K562 (cell line): ENCODE results near the gene RALGAPA2. TPM values are rescaled to one million over a fixed set of nuclear protein-coding genes. Genes with fewer than 3 reads are reported as not detected.

Source experiments
- ATAC-seq: fragments of 200-7000 bp; cut with Tn5 transposase; 3 replicates; pipeline ENCODE4 v1.9.1; 2020; ENCODE audit warnings: moderate library complexity
- BruUV-seq: library from RNA; stranded (reverse); fragments of 400-500 nt; replicated peaks from 2 replicates; lab custom pipeline; 2021; lab: Mats Ljungman, UMichigan
- CTCF ChIA-PET: fragments of 300-600 bp; formaldehyde crosslinking; extraction: SDS; loops from one replicate; lab custom pipeline; 2021; ENCODE audit warnings: low intra/inter-chr PET ratio; lab: Yijun Ruan, JAX
- POLR2A ChIA-PET: fragments of 300-600, 350-650 bp; sonication (Branson Sonifier 250); formaldehyde crosslinking; extraction: SDS; loops from one replicate; lab custom pipeline; 2021; ENCODE audit warnings: antibody characterized with exemption, inconsistent platforms; lab: Yijun Ruan, JAX
- DNase-seq, 4 experiments: peaks; one replicate each; pipeline versions ENCODE4 v3.0.0 to v3.0.0-alpha.2; 2011 to 2018; ENCODE audit warnings: low spot score in 3 of 4, mixed read lengths in 3 of 4; ENCODE audit errors: extremely low read depth in 1 of 4
- FAIRE-seq: peaks from 2 replicates; lab custom pipeline; 2011; peaks lifted over from hg19 to GRCh38; lab: Jason Lieb, UNC
- H2AFZ ChIP-seq: 2 replicates; pipeline ENCODE4 v1.6.0; 2011; ENCODE audit warnings: low read depth, low read length, control low read depth, inconsistent platforms
- H3K27ac ChIP-seq: fragments of 200-600 bp; 3 replicates; pipeline ENCODE4 v1.8.0; 2011; ENCODE audit warnings: low read depth, mild to moderate bottlenecking, control low read depth, inconsistent platforms, low read length, moderate library complexity, mixed read lengths; ENCODE audit errors: extremely low read depth
- H3K27me3 ChIP-seq, 2 experiments: fragments of 300-600 bp in 1 of 2; 2 replicates in 1 of 2; 3 replicates in 1 of 2; pipeline versions ENCODE4 v1.6.0 to v1.8.0; 2011; ENCODE audit warnings: inconsistent platforms in 2 of 2, low read length in 2 of 2, mild to moderate bottlenecking in 1 of 2, mixed read lengths in 1 of 2, moderate library complexity in 1 of 2; ENCODE audit not compliant: control insufficient read depth in 2 of 2, insufficient read depth in 2 of 2
- H3K36me3 ChIP-seq: fragments of 300-600 bp; 3 replicates; pipeline ENCODE4 v1.8.0; 2011; ENCODE audit warnings: mild to moderate bottlenecking, low read length, inconsistent platforms; ENCODE audit not compliant: control insufficient read depth, insufficient read depth
- H3K4me1 ChIP-seq, 2 experiments: fragments of 200-600 bp in 1 of 2; replicated peaks in 1 of 2; 2 replicates in 1 of 2; 3 replicates in 1 of 2; pipeline versions ENCODE4 v1.5.1 to v1.8.0; 2011; ENCODE audit warnings: inconsistent platforms in 2 of 2, low read length in 2 of 2, mild to moderate bottlenecking in 1 of 2, mixed read lengths in 1 of 2, moderate library complexity in 1 of 2; ENCODE audit not compliant: control insufficient read depth in 2 of 2, insufficient read depth in 2 of 2
- H3K4me2 ChIP-seq: 2 replicates; pipeline ENCODE4 v1.6.1; 2011; ENCODE audit warnings: low read length, control low read depth, inconsistent platforms, mixed read lengths; ENCODE audit not compliant: insufficient read depth
- H3K4me3 ChIP-seq: fragments of 200-600 bp; sonication (generic), shearing (Covaris generic); 2 replicates; pipeline ENCODE4 v1.5.1; 2016; ENCODE audit warnings: control low read depth, inconsistent platforms
- H3K79me2 ChIP-seq: fragments of 200-600 bp; 3 replicates; pipeline ENCODE4 v1.8.0; 2011; ENCODE audit warnings: low read length, inconsistent platforms; ENCODE audit not compliant: control insufficient read depth, insufficient read depth
- H3K9ac ChIP-seq, 2 experiments: 2 replicates each; pipeline versions ENCODE4 v1.6.0 to v1.6.1; 2011; ENCODE audit warnings: low read depth in 2 of 2, low read length in 2 of 2, control low read depth in 1 of 2, inconsistent platforms in 1 of 2, mild to moderate bottlenecking in 1 of 2, mixed read lengths in 1 of 2; ENCODE audit not compliant: insufficient read depth in 1 of 2
- H3K9me1 ChIP-seq: one replicate; pipeline ENCODE4 v1.6.0; 2011; ENCODE audit warnings: inconsistent platforms, mild to moderate bottlenecking, low read length, moderate library complexity; ENCODE audit not compliant: control insufficient read depth, insufficient read depth
- H3K9me3 ChIP-seq: replicated peaks from 2 replicates; pipeline ENCODE4 v1.5.1; 2011; ENCODE audit warnings: low read depth, low read length, inconsistent platforms; ENCODE audit not compliant: control insufficient read depth, insufficient read depth
- H4K20me1 ChIP-seq: replicated peaks from 2 replicates; pipeline ENCODE4 v1.6.1; 2011; ENCODE audit warnings: low read length, inconsistent platforms, mixed read lengths; ENCODE audit not compliant: control insufficient read depth, insufficient read depth
- CC2D1A ChIP-seq: fragments of 450-650 bp; IDR thresholded peaks from 2 replicates; pipeline ENCODE4 v1.6.1; 2017; ENCODE audit warnings: mild to moderate bottlenecking
- ETV1 ChIP-seq: fragments of 450-650 bp; conservative IDR thresholded peaks from 2 replicates; pipeline ENCODE4 v1.6.1; 2016; ENCODE audit warnings: missing genetic modification characterization, control low read depth, low read depth, missing compliant biosample characterization
- HNRNPK ChIP-seq: fragments of 200-400 bp; formaldehyde crosslinking; IDR thresholded peaks from one replicate; pipeline ENCODE4 v1.6.1; 2018; ENCODE audit warnings: mild to moderate bottlenecking, low read depth, low read length; ENCODE audit not compliant: poor library complexity, severe bottlenecking
- RBM15 ChIP-seq: fragments of 200-400 bp; formaldehyde crosslinking; IDR thresholded peaks from 2 replicates; pipeline ENCODE4 v1.6.1; 2018; ENCODE audit warnings: mild to moderate bottlenecking, low read length, moderate library complexity; ENCODE audit not compliant: insufficient read depth
- STAT5A ChIP-seq: IDR thresholded peaks from 2 replicates; pipeline ENCODE4 v1.6.1; 2012; ENCODE audit warnings: low read length, inconsistent platforms, borderline replicate concordance
- THRB ChIP-seq: fragments of 450-650 bp; formaldehyde crosslinking; conservative IDR thresholded peaks from 2 replicates; pipeline ENCODE4 v1.4.0; 2022; ENCODE audit warnings: mild to moderate bottlenecking, missing genetic modification characterization
- ZNF444 ChIP-seq: fragments of 250-450 bp; sonication (Bioruptor Pico); IDR thresholded peaks from 2 replicates; pipeline ENCODE4 v1.4.0; 2020; ENCODE audit warnings: mild to moderate bottlenecking, moderate library complexity
- WGBS: fragments of 100-300 bp; shearing (Covaris generic); methylation state at CpG from one replicate; pipeline ENCODE4 v1.1.6; 2016; ENCODE audit warnings: low coverage, mixed read lengths; ENCODE audit not compliant: insufficient coverage; ENCODE audit errors: missing lambda C conversion rate; 5-methylcytosine and 5-hydroxymethylcytosine counted together
- in situ Hi-C: fragments of 300-500 bp; cut with MboI; formaldehyde crosslinking; loops from 4 replicates; pipeline ENCODE4 v1.15.0; 2018; ENCODE audit warnings: inconsistent platforms, mixed read lengths
- intact Hi-C: fragments of 100-400 bp; cut with micrococcal nuclease; formaldehyde crosslinking; loops from 2 replicates; pipeline ENCODE4 v1.14.2; 2022
- polyA plus RNA-seq, 8 experiments: library from polyadenylated mRNA; depleted of rRNA in 4 of 8; stranded (reverse) in 5 of 8; unstranded in 3 of 8; fragments of >200 nt; fragmentation: Nextera tagmentation in 2 of 8; fragmentation: Illumina TruSeq in 1 of 8; extraction: Ambion mirVana in 2 of 8; extraction: Trizol in 1 of 8; gene quantifications; 2 replicates each; pipeline versions ENCODE4 v1.2.1 to v1.2.3, GENCODE V29; 2011 to 2014; ENCODE audit warnings: inconsistent platforms in 1 of 8, missing spikeins in 1 of 8
- total RNA-seq, 7 experiments: library from RNA; depleted of rRNA in 6 of 7; stranded (reverse); fragments of >200 nt in 6 of 7; fragmentation: Illumina TruSeq in 2 of 7; extraction: Trizol in 2 of 7; gene quantifications; 2 replicates each; pipeline versions ENCODE4 v1.2.1 to v1.2.3, GENCODE V29; 2011 to 2021; ENCODE audit warnings: low replicate concordance in 1 of 7

The RALGAPA2 gene
- total and polyA plus RNA-seq, 9 of the 15 experiments (the other 6 are each of a cell fraction or from before 2014, with no cell fraction given): 0.35 to 2.7 (median 1.4) TPM

GRCh38 chr20:20679316-20679715, 33.1 kb downstream of the RALGAPA2 start:
- WGBS: 3% methylated on average over 3 of the region's 3 CpGs
- intact Hi-C loops: no loop called here
- Histone ChIP-seq H3K4me1 (no peaks in the 10 kb centered on the region; a peak in 1 of 5 replicates), H3K9ac (no peak overlapping the region), H3K79me2 (no peaks in the 10 kb centered on the region), H3K36me3 (no peaks in the 10 kb centered on the region), H2AFZ (no peak overlapping the region), H3K27ac (no peak overlapping the region), H3K9me3 (no peaks in the 10 kb centered on the region), H3K4me3 (no peak overlapping the region), H3K27me3 (no peaks in the 10 kb centered on the region), H4K20me1 (no peaks in the 10 kb centered on the region), H3K9me1 (no peaks in the 10 kb centered on the region), H3K4me2 (no peak overlapping the region)
- POLR2A ChIA-PET: no interaction called here
- CTCF ChIA-PET: no interaction called here
- in situ Hi-C loops: no loop called here
- no TSS peak for BruUV-seq
- DNase-seq (no peak), ATAC-seq (no peak), FAIRE-seq (no peak)
- no peak for TF ChIP-seq HNRNPK
- TF ChIP-seq ZNF444 (CRISPR knock-in tag): no peak
- TF ChIP-seq RBM15: no peak
- no peak for TF ChIP-seq THRB (CRISPR knock-in tag)
- TF ChIP-seq STAT5A: no peak
- no peak for TF ChIP-seq CC2D1A
- no peak for TF ChIP-seq ETV1
